ENCODE results near the gene MRM2.

Gene MRM2

GRCh38 chr7:2205036-2205780 lies 36.8 kb downstream of the MRM2 start:
- no peak overlapping the region for H3K4me3 ChIP-seq (replicated peaks; ENCODE audit: low read depth, low read length)
- TF ChIP-seq, protein P1, sequence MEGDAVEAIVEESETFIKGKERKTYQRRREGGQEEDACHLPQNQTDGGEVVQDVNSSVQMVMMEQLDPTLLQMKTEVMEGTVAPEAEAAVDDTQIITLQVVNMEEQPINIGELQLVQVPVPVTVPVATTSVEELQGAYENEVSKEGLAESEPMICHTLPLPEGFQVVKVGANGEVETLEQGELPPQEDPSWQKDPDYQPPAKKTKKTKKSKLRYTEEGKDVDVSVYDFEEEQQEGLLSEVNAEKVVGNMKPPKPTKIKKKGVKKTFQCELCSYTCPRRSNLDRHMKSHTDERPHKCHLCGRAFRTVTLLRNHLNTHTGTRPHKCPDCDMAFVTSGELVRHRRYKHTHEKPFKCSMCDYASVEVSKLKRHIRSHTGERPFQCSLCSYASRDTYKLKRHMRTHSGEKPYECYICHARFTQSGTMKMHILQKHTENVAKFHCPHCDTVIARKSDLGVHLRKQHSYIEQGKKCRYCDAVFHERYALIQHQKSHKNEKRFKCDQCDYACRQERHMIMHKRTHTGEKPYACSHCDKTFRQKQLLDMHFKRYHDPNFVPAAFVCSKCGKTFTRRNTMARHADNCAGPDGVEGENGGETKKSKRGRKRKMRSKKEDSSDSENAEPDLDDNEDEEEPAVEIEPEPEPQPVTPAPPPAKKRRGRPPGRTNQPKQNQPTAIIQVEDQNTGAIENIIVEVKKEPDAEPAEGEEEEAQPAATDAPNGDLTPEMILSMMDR (IDR thresholded peaks at IDR 0.05; ENCODE audit: low read length, missing control alignments): no peak
- no peak for DNase-seq (ENCODE audit: low read depth)

DNA sequence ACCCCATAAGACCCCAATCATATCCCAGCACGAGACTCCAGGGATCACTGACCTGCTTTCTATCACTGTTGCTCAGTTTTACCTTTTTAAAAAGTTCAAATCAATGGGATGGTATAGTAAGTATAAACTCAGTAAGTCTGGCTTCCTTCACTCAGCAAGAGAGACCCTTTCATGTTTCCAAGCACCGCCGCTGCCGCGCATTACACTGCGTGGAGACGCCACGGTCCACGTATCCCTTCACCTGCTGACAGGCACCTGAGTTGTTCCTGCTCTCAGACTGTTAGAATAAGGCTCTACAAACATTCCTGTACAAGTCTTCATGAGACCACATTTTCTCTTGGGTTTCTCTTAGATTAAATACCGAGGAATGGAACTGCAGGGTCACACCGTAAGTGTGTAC lies 37.6 kb downstream of the MRM2 start:
- no peak overlapping the region for H3K4me3 ChIP-seq (replicated peaks; ENCODE audit: low read depth, low read length)
- TF ChIP-seq, protein P1 (IDR thresholded peaks at IDR 0.05; ENCODE audit: low read length, missing control alignments): no peak
- DNase-seq (ENCODE audit: low read depth): no peak

DNA sequence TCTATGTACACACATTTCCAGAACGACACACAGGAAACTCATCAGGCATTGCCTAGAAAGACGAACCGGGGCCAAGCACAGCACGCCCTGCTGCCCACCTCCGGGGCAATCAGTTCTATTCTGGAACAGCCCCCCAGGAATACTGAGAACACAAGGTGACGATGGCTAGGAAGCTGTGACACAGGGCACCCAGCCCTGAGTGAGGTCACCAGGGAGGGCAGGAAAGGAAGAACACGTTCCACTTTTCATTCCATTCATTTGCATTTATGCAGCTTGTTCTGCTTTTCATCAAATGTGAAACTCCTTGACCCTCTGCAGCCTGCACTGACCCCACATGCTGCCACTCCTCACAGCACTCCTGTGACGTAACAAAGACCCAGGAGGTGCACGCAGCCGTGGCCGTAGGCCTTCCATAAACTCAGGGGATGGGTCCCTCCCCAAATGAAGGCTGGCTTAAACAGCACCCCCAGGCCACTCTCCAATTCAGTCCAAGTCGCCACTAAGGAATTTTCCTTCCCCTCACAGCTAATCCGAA lies 38.2 kb downstream of the MRM2 start:
- TF ChIP-seq, protein P1 (IDR thresholded peaks at IDR 0.05; ENCODE audit: low read length, missing control alignments): no peak
- DNase-seq (ENCODE audit: low read depth): no peak
- no peak overlapping the region for H3K4me3 ChIP-seq (replicated peaks; ENCODE audit: low read depth, low read length)

DNA sequence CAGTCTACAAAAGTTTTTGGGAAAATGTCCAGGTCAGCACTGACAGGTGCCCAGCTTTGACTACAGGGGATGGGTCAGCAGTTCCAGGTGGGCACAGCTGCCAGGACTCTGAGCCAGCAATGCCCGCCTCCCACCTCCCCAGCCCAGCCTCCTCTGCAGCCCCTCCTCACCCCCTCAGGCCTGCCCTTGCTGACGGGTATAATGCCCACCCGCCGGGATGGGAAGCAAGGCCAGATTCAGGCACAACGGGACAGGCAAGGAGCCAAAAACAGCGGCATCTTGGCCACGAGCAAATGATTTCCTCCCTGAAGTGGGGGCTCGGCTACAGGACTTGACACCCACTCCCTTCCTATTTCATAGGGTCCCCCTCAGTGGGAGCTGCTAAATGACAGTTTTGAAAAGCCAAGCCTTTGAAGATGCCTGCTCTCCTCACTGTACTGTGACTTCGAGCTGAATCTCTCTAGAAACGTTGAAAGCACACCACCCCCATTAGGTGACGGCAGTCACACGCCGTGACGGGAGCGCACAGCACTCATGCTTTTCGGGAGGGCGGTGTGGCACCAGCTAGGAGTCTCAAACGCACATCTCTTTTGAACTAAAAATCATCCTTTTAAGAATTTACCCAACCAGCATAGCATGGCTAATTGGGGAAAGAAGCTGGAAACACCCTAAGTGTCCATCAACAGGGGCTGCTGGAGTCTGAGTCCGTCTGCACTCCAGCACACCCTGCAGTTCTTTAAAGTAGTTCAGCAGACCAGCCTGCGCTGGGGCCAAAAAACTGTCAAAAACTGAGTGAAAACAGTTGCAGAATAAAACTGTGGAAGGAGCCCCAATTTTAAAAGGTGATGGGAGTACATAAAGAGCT lies 38.9 kb downstream of the MRM2 start:
- TF ChIP-seq, protein P1 (IDR thresholded peaks at IDR 0.05; ENCODE audit: low read length, missing control alignments): no peak
- DNase-seq (ENCODE audit: low read depth): peak; percentile 29
- H3K4me3 ChIP-seq (replicated peaks; ENCODE audit: low read depth, low read length): no peak overlapping the region

GRCh38 chr7:2202361-2202761 lies 39.6 kb downstream of the MRM2 start:
- no peak for DNase-seq (ENCODE audit: low read depth)
- TF ChIP-seq, protein P1 (IDR thresholded peaks at IDR 0.05; ENCODE audit: low read length, missing control alignments): no peak
- H3K4me3 ChIP-seq (replicated peaks; ENCODE audit: low read depth, low read length): no peak overlapping the region

DNA sequence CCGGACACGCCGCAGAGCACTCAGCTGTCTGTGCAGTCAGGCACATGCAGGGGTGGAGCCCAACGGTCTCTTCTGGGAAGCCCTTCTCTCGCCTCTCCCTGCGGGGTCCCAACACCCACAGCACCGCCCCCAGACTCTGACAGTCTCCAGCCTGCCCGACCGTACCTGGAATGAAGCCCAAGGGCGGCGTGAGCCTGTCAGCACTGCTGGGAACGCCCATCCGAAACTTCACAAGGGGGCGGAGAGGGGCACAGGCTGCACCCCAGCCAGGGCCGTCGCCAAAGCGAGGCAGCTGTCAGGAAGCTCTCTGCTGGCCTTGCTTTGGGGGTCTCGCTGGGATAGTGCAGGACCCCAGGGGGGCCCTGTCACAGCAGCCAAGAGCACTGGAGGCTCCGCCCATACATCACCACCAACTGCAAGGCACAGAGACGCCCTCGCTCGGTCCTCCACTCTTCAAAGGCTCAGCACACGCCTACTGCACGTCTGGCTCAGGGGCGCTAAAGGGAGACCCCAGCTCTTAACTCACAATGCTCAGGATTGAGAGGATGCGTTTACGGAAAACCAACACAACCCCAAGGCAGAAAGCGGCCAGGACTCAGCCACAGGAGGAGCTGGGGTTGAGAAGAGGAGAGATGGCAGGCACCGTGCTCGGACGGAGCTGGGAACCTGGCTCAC lies 40.2 kb downstream of the MRM2 start:
- no peak for DNase-seq (ENCODE audit: low read depth)
- no peak overlapping the region for H3K4me3 ChIP-seq (replicated peaks; ENCODE audit: low read depth, low read length)
- TF ChIP-seq, protein P1 (IDR thresholded peaks at IDR 0.05; ENCODE audit: low read length, missing control alignments): no peak

Data from fibroblast of pulmonary artery (primary cell).